Stimulated activated CD8-positive, alpha-beta memory T cell treated with anti-CD3 and anti-CD28 coated beads, Interleukin-7, amount 100 ng/mL, for 48 hours (primary cell): ENCODE results near the gene BEST4.
A peak's percentile ranks its signal among the peaks of the same experiment; 100 is the strongest.
"Not testable (repeated sequence)": the region's sequence is repeated elsewhere in the genome, so short reads cannot be mapped to it uniquely, and the experiment has no call there.

ENCODE experiments used
- DNase-seq, 2 donors: peaks; one replicate each; pipeline ENCODE4 v3.0.0-alpha.2; 2020; ENCODE audit warnings: low read depth in 1 of 2; ENCODE audit errors: extremely low read depth in 1 of 2

BEST4 gene

DNA sequence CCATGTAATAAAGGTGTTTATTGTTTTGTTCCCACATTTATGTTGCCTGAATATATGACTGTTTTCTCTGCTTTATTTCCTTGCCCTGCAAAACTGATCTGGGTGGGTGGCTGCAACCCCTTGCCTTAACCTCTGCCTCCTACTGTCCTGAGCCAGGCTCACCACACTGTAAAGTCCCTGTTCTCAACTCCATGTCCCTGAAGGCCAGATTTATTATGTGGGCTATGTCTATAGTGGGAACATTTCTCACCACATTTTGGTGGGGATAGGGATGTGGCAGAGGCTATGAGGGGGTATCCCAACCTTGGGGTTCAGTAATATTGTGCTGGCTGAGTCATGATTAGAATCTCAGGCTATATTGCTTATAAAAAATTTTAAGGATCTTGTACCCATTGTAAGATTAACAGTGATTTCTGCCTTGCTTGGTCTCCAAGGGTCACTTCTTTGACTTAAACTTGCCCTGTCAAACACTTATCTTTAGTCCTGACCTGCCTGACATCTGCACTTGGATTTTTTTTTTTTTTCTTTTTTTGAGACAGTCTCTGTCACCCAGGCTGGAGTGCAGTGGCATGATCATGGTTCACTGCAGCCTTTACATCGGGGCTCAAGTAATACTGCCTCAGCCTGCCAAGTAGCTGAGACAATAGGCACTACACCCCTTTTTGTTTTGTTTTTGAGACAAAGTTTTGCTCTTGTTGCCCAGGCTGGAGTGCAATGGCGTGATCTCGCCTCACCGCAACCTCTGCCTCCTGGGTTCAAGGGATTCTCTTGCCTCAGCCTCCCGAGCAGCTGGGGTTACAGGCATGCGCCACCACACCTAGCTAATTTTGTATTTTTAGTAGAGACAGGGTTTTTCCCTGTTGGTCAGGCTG lies 9.0 kb downstream of the BEST4 start:
- DNase-seq: no peak

DNA sequence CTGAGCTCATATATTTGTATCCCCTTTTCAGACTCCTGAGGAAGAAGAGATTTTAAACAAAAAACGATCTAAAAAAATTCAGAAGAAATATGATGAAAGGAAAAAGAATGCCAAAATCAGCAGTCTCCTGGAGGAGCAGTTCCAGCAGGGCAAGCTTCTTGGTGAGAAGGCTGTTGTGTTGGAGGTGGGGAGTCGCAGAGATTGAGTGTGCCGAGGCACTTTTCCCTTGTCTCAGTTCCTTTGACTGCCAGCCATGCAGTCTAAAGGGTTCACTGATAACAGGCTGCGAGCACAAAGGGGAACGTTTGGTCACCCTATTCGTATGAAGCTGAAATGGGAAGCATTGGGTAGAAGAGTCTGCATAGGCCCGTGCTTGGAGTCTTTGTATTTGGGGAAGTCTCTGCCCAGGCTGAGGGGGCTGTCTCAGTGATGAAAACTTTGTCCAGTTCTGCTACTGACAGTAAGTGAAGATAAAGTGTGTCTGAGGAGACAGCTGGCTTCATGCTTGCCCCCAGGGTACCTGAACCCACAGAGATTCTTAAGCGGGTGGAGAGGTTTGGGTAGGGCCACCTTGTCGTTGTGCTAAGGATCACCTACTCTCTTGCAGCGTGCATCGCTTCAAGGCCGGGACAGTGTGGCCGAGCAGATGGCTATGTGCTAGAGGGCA lies 9.9 kb downstream of the BEST4 start:
- DNase-seq: no peak

DNA sequence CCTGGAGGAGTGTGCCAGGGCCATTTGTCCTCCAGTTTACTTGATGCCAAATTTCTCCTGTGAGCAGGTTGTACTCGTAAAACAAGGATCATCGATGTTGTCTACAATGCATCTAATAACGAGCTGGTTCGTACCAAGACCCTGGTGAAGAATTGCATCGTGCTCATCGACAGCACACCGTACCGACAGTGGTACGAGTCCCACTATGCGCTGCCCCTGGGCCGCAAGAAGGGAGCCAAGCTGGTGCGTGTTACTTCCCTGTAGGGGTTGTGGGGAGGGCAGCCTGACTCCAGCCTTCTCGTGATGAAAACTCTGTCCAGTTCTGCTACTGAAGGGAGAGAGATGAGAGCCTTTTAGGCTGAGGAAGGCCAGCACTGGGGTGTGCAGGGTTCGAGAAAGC lies 10.4 kb downstream of the BEST4 start:
- DNase-seq: no peak

DNA sequence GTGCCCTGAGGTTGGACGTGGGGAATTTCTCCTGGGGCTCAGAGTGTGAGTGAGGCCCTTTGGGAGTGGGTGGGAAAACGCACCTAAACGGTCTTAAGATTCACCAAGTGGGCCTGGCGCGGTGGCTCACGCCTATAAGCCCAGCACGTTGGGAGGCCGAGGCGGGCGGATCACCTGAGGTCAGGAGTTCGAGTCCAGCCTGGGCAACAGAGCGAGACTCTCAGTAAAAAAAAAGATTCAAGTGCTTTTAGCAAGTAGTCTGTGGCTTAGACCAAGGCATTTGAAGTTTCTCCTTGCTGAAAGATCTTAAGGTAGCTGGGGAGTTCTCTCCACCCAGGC lies 11.3 kb downstream of the BEST4 start:
- DNase-seq: no peak

DNA sequence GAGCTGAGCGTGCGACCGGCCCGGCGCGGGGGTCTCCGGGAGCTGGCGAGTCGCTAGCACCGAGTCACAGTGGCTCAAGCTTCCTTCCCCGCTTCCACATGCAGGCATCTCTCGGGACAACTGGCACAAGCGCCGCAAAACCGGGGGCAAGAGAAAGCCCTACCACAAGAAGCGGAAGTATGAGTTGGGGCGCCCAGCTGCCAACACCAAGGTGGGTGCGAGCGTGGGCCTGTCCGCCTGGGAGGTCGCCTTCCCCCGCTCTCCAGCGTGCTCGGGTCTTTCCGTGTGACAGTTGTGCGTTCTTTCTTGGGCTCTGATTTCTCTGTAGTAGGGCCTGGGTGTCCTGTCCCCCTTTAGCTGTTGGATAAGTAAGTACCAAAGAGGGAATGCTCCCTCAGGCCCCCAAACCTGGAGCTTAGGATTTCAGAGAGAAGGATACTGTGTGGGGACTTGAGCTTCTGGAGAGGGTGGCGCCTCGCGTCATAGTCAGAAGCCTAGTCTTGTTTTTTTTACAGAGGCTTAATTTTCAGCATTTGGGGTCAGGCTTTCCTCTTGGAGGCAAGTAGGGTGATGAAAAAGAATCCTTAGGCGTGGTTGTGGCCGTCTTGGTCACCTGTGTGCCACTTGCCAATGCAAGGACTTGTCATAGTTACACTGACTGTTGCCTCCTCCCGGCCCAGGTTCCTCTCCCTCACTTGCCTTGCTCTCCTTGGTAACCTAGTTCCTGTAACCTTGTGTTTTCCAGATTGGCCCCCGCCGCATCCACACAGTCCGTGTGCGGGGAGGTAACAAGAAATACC lies 11.8 kb downstream of the BEST4 start:
- peak in 1 of 2 donors; percentile 16 for DNase-seq

DNA sequence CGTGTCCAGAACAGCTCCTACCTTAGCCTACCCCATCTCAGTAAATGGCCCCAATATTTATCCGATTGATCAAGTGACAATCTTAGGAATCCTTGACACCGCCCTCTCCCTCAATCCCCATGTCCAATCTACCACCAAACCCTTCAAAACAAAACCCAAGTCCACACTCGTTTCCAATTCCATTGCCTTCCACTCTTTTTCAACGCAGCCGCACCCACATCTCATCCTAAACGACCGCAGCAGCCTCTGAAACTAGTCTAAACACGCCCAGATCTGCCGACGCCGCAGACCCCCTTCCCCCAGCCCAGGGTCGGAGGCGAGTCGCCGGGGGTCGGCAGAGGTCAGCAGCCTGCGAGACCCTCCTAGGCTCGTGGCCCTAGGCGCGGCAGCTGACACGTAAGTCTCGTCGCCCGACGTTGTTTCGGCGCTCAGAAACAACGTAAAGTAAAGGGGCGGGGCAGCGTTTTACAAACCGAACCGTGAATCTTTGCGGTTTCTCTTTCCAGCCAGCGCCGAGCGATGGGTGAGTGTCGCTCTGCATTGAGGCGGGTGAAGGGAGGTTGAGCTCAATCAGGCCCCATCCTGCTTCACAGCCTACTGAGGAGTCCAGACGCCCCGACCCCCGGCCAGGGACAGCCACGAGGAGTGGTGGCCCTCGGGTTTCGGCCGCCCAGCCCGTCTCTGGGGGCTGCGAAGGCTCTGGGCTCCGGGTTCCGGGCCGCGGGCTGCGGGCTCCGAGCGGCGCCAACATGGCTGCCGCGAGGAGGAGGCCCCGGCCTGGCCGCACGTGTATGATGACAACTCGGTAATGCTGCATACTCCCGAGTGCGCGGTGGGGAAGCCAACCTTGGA lies 12.7 kb downstream of the BEST4 start, which contains the start of gene RPS8:
TSS of gene RPS8 (plus strand) at position 463 of the 852 bp plus-strand sequence. CDS start at position 520, 57 bp downstream.
- DNase-seq: peak; percentile 69 to 88

DNA sequence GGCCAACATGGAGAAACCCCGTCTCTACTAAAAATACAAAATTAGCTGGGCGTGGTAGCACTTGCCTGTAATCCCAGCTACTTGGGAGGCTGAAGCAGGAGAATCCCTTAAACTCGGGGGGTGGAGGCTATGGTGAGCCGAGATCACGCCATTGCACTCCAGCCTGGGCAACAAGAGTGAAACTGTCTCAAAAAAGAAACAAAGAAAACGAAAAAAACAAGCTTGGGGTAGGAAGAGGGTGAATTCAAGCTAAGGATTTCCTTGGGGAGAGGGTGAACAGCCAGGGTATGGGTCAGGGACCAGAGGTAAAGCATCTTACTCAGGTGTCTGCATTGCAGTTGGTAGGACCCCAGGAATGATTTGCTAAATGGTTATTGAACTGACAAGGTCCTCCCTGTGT lies 21.5 kb downstream of the BEST4 start:
- not testable (repeated sequence) for DNase-seq

DNA sequence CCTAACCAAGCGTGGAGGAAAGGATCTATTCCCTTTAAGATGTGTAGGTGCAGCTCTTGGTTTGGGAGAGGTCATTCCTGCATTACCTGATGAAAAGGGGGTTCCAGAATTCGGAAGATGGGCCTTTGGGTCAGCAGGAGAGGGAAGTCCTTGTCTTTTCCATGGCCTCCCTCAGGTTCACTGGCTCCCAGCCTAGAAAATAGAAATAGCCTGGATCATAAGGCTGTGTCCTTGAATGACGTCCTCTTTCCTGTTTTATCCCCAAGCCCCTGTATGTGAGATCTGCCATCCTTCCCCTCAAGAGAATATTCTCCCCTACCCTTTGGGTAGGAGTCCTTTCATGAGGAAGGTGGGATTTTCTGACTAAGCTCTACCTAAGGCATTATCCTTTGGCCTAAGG lies 27.1 kb downstream of the BEST4 start:
- no peak for DNase-seq

DNA sequence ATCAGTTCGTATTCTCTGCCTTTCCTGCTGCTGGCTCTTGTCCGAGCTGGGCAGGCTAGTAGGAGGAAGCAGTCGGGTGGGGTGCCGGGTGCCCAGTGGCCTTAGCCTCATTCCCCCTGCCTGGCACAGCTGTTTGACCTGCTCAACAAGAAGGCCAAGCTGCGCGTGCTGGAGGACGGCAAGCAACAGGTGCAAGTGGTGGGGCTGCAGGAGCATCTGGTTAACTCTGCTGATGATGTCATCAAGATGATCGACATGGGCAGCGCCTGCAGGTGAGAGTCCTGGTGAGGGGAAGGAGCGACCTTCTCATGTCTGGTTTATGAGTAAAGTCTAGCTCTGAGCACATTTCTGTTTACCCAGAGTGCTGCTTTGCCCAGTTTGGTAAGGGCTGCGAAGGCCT lies 28.9 kb downstream of the BEST4 start:
- DNase-seq: no peak

DNA sequence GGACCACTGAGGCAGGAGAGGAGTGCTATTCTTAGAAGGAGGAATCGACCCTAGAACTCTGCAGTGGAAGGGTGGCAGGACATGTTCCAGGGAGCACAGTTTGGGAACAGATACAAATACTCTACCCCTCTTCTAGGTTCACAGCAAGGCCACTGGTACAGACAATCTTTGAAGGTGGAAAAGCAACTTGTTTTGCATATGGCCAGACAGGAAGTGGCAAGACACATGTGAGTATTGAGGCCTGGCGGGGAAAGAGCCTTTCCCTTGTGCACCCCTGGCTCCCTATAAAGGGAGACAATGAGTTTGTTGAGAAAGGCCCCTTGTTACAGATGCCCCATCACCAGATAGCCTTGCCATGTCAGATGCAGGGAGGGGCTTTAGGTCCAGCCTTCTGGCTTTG lies 30.6 kb downstream of the BEST4 start:
- DNase-seq: no peak

DNA sequence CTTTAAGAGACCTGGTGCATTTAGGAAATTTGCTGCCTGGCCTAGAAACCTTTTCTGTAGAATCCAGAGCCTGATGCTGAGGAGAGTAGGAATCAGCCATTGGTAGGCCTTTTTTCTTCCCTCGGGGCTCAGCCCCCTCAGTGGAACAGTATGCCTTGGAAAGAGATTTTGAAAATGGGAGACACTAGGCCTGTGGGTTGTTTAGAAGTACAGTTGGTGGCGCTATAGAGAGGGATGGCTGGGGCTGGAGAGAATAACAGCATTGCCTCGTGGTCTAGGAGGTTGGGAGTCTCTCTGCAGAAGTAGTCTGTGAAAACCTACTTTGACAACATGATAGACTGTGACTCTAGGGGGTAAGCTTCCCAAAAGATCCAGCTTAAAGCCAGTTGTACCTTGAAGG lies 40.1 kb downstream of the BEST4 start:
- no peak for DNase-seq

DNA sequence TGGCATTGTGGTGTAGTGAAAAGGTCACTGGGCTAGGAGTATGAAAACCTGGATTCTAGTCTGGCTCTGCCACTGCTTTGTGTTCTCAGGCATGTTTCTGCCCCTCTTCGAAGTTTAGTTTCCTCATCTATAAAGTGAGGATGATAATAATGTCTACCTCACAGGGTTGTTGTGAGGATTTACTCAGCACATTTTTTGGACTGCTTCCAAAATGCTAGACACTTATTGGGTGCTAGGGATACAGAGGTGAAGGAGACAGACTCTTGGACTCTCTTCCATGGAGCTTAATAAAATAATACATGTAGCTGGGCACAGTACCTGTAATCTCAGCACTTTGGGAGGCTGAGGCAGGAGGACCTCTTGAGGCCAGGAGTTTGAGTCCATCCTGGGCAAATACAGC lies 44.8 kb downstream of the BEST4 start:
- DNase-seq: no peak

DNA sequence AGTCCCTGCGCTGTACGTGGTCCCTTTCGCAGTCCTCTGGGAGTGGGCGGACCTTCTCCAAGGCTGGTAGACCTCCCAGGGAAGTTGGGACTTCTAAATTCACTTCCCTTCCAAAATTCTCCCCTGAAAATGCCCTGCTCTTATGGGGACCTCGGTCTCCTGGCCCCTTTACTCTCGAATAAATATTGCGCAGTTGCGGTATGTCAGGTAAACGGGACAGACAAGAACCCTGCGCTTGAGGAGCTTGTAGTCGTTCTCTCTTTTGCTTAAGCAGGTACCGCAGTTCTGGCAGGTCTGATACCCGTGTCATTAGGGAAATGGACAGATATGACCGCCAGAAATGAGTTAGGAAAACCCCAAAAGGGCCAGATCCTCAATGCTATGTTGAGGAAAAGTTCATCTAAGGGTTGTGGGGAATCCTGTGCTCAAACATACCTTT lies 47.8 kb downstream of the BEST4 start:
- DNase-seq: no peak

DNA sequence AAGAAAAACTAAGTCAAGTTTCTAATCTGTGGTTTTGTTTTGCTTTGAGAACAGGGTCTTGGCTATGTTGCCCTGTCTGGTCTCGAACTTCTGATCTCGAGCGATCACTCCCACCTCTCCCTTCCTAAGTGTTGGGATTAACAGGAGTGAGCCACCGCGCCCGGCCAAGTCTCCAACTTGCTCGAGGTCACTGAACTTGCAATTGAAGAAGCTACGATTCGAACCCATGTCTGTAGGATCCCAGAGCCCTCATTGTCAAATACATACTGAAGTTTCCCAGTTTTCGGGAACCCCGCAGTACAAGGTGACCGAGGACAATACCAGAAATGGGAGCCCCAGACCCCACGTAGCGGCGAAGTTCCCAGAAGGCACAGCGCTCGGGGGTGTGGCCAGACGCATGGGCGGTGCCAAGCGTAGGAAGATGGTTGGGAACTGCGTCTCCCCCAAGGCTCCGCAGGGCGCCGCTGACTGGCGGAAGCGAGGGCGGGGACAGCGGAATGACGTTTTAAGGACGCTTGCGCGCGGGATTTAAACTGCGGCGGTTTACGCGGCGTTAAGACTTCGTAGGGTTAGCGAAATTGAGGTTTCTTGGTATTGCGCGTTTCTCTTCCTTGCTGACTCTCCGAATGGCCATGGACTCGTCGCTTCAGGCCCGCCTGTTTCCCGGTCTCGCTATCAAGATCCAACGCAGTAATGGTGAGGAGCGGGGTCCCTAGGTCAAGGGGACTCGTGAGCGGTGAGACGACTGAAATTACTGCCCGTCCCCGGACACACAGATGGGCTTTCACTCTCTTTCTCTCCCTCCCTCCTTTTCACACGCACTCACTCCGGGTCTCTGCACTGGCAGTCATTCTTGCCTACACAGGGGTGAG lies 48.4 kb downstream of the BEST4 start, which contains the start of gene KIF2C:
TSS of gene KIF2C (plus strand) at position 531 of the 872 bp plus-strand sequence. CDS start at position 627, 96 bp downstream.
- peak; percentile 96 for DNase-seq

DNA sequence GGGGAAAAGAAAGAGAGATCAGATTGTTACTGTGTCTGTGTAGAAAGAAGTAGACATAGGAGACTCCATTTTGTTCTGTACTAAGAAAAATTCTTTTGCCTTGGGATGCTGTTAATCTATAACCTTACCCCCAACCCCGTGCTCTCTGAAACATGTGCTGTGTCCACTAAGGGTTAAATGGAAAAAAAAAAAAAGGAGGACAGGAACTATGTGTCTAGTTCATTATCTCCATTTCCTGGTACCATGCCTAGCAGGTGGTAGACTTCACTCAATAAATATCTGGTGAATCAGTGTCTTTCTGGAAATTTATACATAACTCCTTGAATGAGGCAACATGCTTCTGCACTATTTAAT lies 49.0 kb downstream of the BEST4 start:
- DNase-seq: not testable (repeated sequence)

DNA sequence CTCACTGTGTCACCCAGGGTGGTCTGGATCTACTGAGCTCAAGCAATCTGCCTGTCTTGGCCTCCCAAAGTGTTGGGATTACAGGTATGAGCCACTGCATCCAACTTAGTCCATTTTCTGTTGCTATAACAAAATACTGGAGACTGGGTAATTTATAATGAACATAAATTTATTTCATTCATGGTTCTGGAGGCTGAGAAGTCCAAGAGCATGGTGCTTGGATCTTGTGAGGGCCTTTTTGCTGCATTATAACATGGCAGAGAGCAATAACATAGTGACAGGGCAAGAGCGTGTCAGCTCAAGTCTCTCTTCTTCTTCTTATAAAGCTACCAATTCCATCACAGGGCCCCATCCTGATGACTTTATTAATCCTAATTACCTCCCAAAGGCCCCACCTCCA lies 52.0 kb downstream of the BEST4 start:
- no peak for DNase-seq

DNA sequence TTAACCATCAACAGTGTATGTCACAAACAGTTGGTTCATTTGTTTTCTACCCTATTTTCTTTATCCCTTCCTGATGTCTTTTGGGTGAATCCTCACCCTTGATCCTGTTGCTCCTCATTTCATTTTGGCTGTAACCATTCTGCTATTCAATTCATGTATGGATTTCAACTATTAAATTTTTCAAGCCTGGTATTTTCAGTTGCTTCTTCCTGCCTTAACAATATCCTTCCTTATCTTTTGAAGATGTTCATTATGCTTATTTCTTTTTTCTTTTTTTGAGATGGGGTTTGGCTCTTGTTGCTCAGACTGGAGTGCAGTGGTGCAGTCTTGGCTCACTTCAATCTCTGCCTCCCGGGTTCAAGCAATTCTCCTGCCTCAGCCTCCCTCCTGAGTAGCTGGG lies 54.2 kb downstream of the BEST4 start:
- DNase-seq: no peak
